HEK293T (cell line): ENCODE results near the gene ARHGAP10.

ENCODE experiments used
- BHLHE40 ChIP-seq: fragments of 450-650 bp; IDR thresholded peaks from 2 replicates; pipeline ENCODE4 v1.6.1; 2016; ENCODE audit warnings: mild to moderate bottlenecking, moderate library complexity, borderline replicate concordance
- CTBP1 ChIP-seq: fragments of 450-650 bp; IDR thresholded peaks from 2 replicates; pipeline ENCODE4 v1.6.1; 2016; ENCODE audit warnings: borderline replicate concordance
- ELF4 ChIP-seq: fragments of 450-650 bp; IDR thresholded peaks from 2 replicates; pipeline ENCODE4 v1.6.1; 2017; ENCODE audit warnings: antibody characterized with exemption
- HDGF ChIP-seq: fragments of 450-650 bp; IDR thresholded peaks from 2 replicates; pipeline ENCODE4 v1.6.1; 2017; ENCODE audit warnings: antibody characterized with exemption, borderline replicate concordance
- LEF1 ChIP-seq: fragments of 450-650 bp; IDR thresholded peaks from 2 replicates; pipeline ENCODE4 v1.6.1; 2017; ENCODE audit warnings: mild to moderate bottlenecking, borderline replicate concordance
- PKNOX1 ChIP-seq: fragments of 450-650 bp; IDR thresholded peaks from 2 replicates; pipeline ENCODE4 v1.6.1; 2016
- SUZ12 ChIP-seq: fragments of 450-650 bp; IDR thresholded peaks from 2 replicates; pipeline ENCODE4 v1.6.1; 2016; ENCODE audit warnings: mild to moderate bottlenecking
- ZNF384 ChIP-seq: fragments of 450-650 bp; IDR thresholded peaks from 2 replicates; pipeline ENCODE4 v1.6.1; 2016

- no peak for TF ChIP-seq LEF1
- no peak for TF ChIP-seq BHLHE40
- TF ChIP-seq HDGF, result no peak
- no peak for TF ChIP-seq ELF4
- no peak for TF ChIP-seq ZNF384
- TF ChIP-seq CTBP1, result no peak
- TF ChIP-seq PKNOX1, result no peak
- no peak for TF ChIP-seq SUZ12
These were observed 122.3 kb downstream of the ARHGAP10 start for GRCh38 chr4:147854154-147854553.
